Measurements from ENCODE around the gene DLEC1.
"Not testable (repeated sequence)": the region's sequence is repeated elsewhere in the genome, so short reads cannot be mapped to it uniquely, and the experiment has no call there.

Gene DLEC1

GRCh38 chr3:38133557-38134405, 94.8 kb downstream of the DLEC1 start:
- Mint-ChIP-seq H3K36me3 (peaks cover 88% of the 10 kb centered on the region), H3K27ac (peak overlapping the region; percentile 43), H3K4me3 (no peak overlapping the region), H3K9me3 (no peaks in the 10 kb centered on the region), H3K4me1 (peaks cover 52% of the 10 kb centered on the region)
- ATAC-seq, result no peak
- DNase-seq (ENCODE audit: low spot score in 2 of 2), result no peak

- not testable (repeated sequence) for DNase-seq (ENCODE audit: low spot score in 2 of 2); ATAC-seq; H3K9me3 Mint-ChIP-seq
- Mint-ChIP-seq H3K4me3 (peak overlapping the region; percentile 85), H3K4me1 (peaks cover 53% of the 10 kb centered on the region), H3K36me3 (peaks cover 79% of the 10 kb centered on the region), H3K27ac (peak overlapping the region; percentile 96)
Observed at GRCh38 chr3:38134517-38135143, 95.6 kb downstream of the DLEC1 start.

- ATAC-seq; DNase-seq (ENCODE audit: low spot score in 2 of 2); H3K9me3 Mint-ChIP-seq: not testable (repeated sequence)
- Mint-ChIP-seq H3K36me3 (peaks cover 71% of the 10 kb centered on the region), H3K4me3 (peak overlapping the region; percentile 85), H3K27ac (peak overlapping the region; percentile 96), H3K4me1 (peaks cover 63% of the 10 kb centered on the region)
Observed at GRCh38 chr3:38135621-38136277, 96.7 kb downstream of the DLEC1 start.

- peaks cover 68% of the 10 kb centered on the region for H3K36me3 Mint-ChIP-seq
- no peak for DNase-seq (ENCODE audit: low spot score in 2 of 2)
- peak overlapping the region; percentile 85 for H3K4me3 Mint-ChIP-seq
- peak overlapping the region; percentile 96 for H3K27ac Mint-ChIP-seq
- no peaks in the 10 kb centered on the region for H3K9me3 Mint-ChIP-seq
- peak; percentile 4 for ATAC-seq
- peaks cover 70% of the 10 kb centered on the region for H3K4me1 Mint-ChIP-seq
Observed at GRCh38 chr3:38136393-38136776, 97.4 kb downstream of the DLEC1 start.

GRCh38 chr3:38136777-38137614, 98.0 kb downstream of the DLEC1 start, which contains the start of gene ACAA1:
Gene ACAA1, minus strand, starts transcription at chr3:38137127. Its CDS starts 92 bp downstream, at chr3:38137035.
- DNase-seq (ENCODE audit: low spot score in 2 of 2) (peak; percentile 87 to 97), ATAC-seq (peak; percentile 93)
- Mint-ChIP-seq H3K4me3 (peak within 1 kb of the TSS; percentile 85), H3K27ac (peak within 1 kb of the TSS; percentile 96), H3K36me3 (peaks cover 68% of the 10 kb centered on the region), H3K4me1 (peaks cover 75% of the 10 kb centered on the region), H3K9me3 (no peaks in the 10 kb centered on the region)

GRCh38 chr3:38137615-38138348, 98.8 kb downstream of the DLEC1 start:
- ATAC-seq, result peak; percentile 9
- no peaks in the 10 kb centered on the region for H3K9me3 Mint-ChIP-seq

GRCh38 chr3:38138349-38139190, 99.6 kb downstream of the DLEC1 start, which contains the start of gene MYD88:
Gene MYD88, plus strand, starts transcription at chr3:38138661. Its CDS starts 40 bp downstream, at chr3:38138701.
- Mint-ChIP-seq H3K4me1 (peaks cover 74% of the 10 kb centered on the region), H3K4me3 (peak within 1 kb of the TSS; percentile 85), H3K36me3 (peaks cover 57% of the 10 kb centered on the region), H3K27ac (peak within 1 kb of the TSS; percentile 96), H3K9me3 (no peaks in the 10 kb centered on the region)
- DNase-seq (ENCODE audit: low spot score in 2 of 2) (peak; percentile 76 to 92), ATAC-seq (peak; percentile 73)

More at GRCh38 chr3:38137615-38138348, 98.8 kb downstream of the DLEC1 start:
- peak; percentile 27 to 77 for DNase-seq (ENCODE audit: low spot score in 2 of 2)
- H3K27ac Mint-ChIP-seq, result peak overlapping the region; percentile 96
- peak overlapping the region; percentile 85 for H3K4me3 Mint-ChIP-seq
- peaks cover 78% of the 10 kb centered on the region for H3K4me1 Mint-ChIP-seq
- H3K36me3 Mint-ChIP-seq, result peaks cover 65% of the 10 kb centered on the region

GRCh38 chr3:38139191-38139590, 100.2 kb downstream of the DLEC1 start:
- Mint-ChIP-seq H3K9me3 (no peaks in the 10 kb centered on the region), H3K4me3 (peak overlapping the region; percentile 85), H3K4me1 (peaks cover 71% of the 10 kb centered on the region), H3K27ac (peak overlapping the region; percentile 96), H3K36me3 (peaks cover 51% of the 10 kb centered on the region)
- no peak for DNase-seq (ENCODE audit: low spot score in 2 of 2)
- no peak for ATAC-seq

GRCh38 chr3:38139652-38140051, 100.6 kb downstream of the DLEC1 start:
- H3K9me3 Mint-ChIP-seq, result no peaks in the 10 kb centered on the region
- no peak for DNase-seq (ENCODE audit: low spot score in 2 of 2)
- peak overlapping the region; percentile 85 for H3K4me3 Mint-ChIP-seq
- no peak for ATAC-seq
- H3K4me1 Mint-ChIP-seq, result peaks cover 67% of the 10 kb centered on the region
- H3K27ac Mint-ChIP-seq, result peak overlapping the region; percentile 96
- H3K36me3 Mint-ChIP-seq, result peaks cover 46% of the 10 kb centered on the region

GRCh38 chr3:38140326-38141172, 101.5 kb downstream of the DLEC1 start:
- H3K36me3 Mint-ChIP-seq, result peaks cover 38% of the 10 kb centered on the region
- peak overlapping the region; percentile 85 for H3K4me3 Mint-ChIP-seq
- ATAC-seq (no peak), DNase-seq (ENCODE audit: low spot score in 2 of 2) (no peak)
- peaks cover 59% of the 10 kb centered on the region for H3K4me1 Mint-ChIP-seq
- H3K27ac Mint-ChIP-seq, result peak overlapping the region; percentile 96
- no peaks in the 10 kb centered on the region for H3K9me3 Mint-ChIP-seq

GRCh38 chr3:38141173-38141951, 102.4 kb downstream of the DLEC1 start:
- peak overlapping the region; percentile 53 for H3K27ac Mint-ChIP-seq
- ATAC-seq, result no peak
- DNase-seq (ENCODE audit: low spot score in 2 of 2), result no peak
- no peaks in the 10 kb centered on the region for H3K9me3 Mint-ChIP-seq
- H3K4me3 Mint-ChIP-seq, result peak overlapping the region; percentile 85
- H3K4me1 Mint-ChIP-seq, result peaks cover 51% of the 10 kb centered on the region
- peaks cover 29% of the 10 kb centered on the region for H3K36me3 Mint-ChIP-seq

- DNase-seq (ENCODE audit: low spot score in 2 of 2) (no peak), ATAC-seq (no peak)
- H3K27ac Mint-ChIP-seq, result no peak overlapping the region
- H3K36me3 Mint-ChIP-seq, result peaks cover 25% of the 10 kb centered on the region
- peaks cover 50% of the 10 kb centered on the region for H3K4me1 Mint-ChIP-seq
- H3K4me3 Mint-ChIP-seq, result no peak overlapping the region
- H3K9me3 Mint-ChIP-seq, result peaks cover 4% of the 10 kb centered on the region
Observed at GRCh38 chr3:38141952-38142273, 102.9 kb downstream of the DLEC1 start.

All from stimulated activated effector memory CD8-positive, alpha-beta T cell treated with anti-CD3 and anti-CD28 coated beads, Interleukin-12 subunit alpha, Interleukin-12 subunit beta, amount 100 ng/mL, for 72 hours (primary cell).